Upper lobe of left lung (tissue), 6 donors: ENCODE data around the gene VRK2. TPM values are rescaled to one million over a fixed set of nuclear protein-coding genes. Genes with fewer than 3 reads are reported as not detected.

Source experiments
- ATAC-seq, 2 donors: fragments of 200-7000 bp; cut with Tn5 transposase; one replicate each; pipeline ENCODE4 v1.9.1; 2022; ENCODE audit warnings: mild to moderate bottlenecking in 2 of 2, moderate library complexity in 2 of 2; ENCODE audit not compliant: low FRiP score in 2 of 2
- DNase-seq, 2 donors: peaks; one replicate each; pipeline ENCODE4 v3.0.0-alpha.2; 2019 to 2020
- H3K27ac ChIP-seq, 4 donors: fragments of 200-600 bp; sonication (generic); one replicate each; pipeline ENCODE4 v1.5.1; 2016 to 2019
- H3K27me3 ChIP-seq, 4 donors: fragments of 200-600 bp; sonication (generic); one replicate each; pipeline ENCODE4 v1.5.1; 2017 to 2019
- H3K36me3 ChIP-seq, 4 donors: fragments of 200-600 bp; sonication (generic); one replicate each; pipeline ENCODE4 v1.5.1; 2016 to 2019
- H3K4me1 ChIP-seq, 4 donors: fragments of 200-600 bp; sonication (generic); one replicate each; pipeline ENCODE4 v1.5.1; 2018 to 2019
- H3K4me3 ChIP-seq, 4 donors: fragments of 200-600 bp; sonication (generic); one replicate each; pipeline ENCODE4 v1.5.1; 2017 to 2019; ENCODE audit warnings: mild to moderate bottlenecking in 2 of 4, moderate library complexity in 1 of 4
- H3K9me3 ChIP-seq, 4 donors: fragments of 200-600 bp; sonication (generic); one replicate each; pipeline ENCODE4 v1.5.1; 2018 to 2019
- CTCF ChIP-seq, 6 experiments: fragments of 450-650 bp in 4 of 6; fragments of 200-600 bp in 2 of 6; sonication (generic) in 2 of 6; IDR thresholded peaks; one replicate each; pipeline ENCODE4 v1.5.1; 2016 to 2019; ENCODE audit warnings: antibody characterized with exemption in 6 of 6
- EP300 ChIP-seq, 4 donors: sonication (generic); formaldehyde crosslinking; IDR thresholded peaks; one replicate each; pipeline ENCODE4 v1.5.1; 2017; ENCODE audit warnings: antibody characterized with exemption in 4 of 4, control low read depth in 2 of 4
- POLR2A ChIP-seq, 4 donors: fragments of 450-650 bp; IDR thresholded peaks; one replicate each; pipeline ENCODE4 v1.5.1; 2016 to 2017; ENCODE audit warnings: antibody characterized with exemption in 4 of 4, mild to moderate bottlenecking in 2 of 4
- POLR2AphosphoS5 ChIP-seq, 2 donors: sonication (generic); formaldehyde crosslinking; IDR thresholded peaks; one replicate each; pipeline ENCODE4 v1.5.1; 2017; ENCODE audit warnings: antibody characterized with exemption in 2 of 2
- WGBS, 2 donors: methylation state at CpG; one replicate each; pipeline ENCODE4 v1.1.5; 2017 to 2018; 5-methylcytosine and 5-hydroxymethylcytosine counted together
- total RNA-seq, 6 donors: library from RNA; depleted of rRNA in 4 of 6; stranded (reverse); fragments of >200 nt in 4 of 6; gene quantifications; one replicate each; pipeline versions ENCODE4 v1.1.0 to v1.2.1, GENCODE V29; 2016 to 2021
- donor health status: DM: no; HTN: no; CAD: no; lungs with moderate emphysema.
- donor health status: DM: no; HTN: yes; CAD: no; lungs with severe emphysema.

VRK2 gene
- total RNA-seq, 6 donors from 2014 or later: 15.6 to 28.1 (median 22.8) TPM

- peaks cover 12 to 23% (median 15%) of the 10 kb centered on the region in 4 donors for H3K4me1 ChIP-seq
- TF ChIP-seq EP300 (IDR thresholded peaks at IDR 0.05) (no peak), POLR2AphosphoS5 (IDR thresholded peaks at IDR 0.05) (no peak), POLR2A (IDR thresholded peaks at IDR 0.05) (no peak), CTCF (IDR thresholded peaks at IDR 0.05) (no peak)
- DNase-seq (no peak), ATAC-seq (no peak)
- H3K27me3 ChIP-seq: no peaks in the 10 kb centered on the region
- peak overlapping the region in 1 of 4 donors; percentile 73 for H3K4me3 ChIP-seq
- peaks cover 0 to 4% (median 0%) of the 10 kb centered on the region in 4 donors for H3K36me3 ChIP-seq
- 77% methylated on average over 3 of the region's 3 CpGs for WGBS, 2 donors
- H3K9me3 ChIP-seq: no peaks in the 10 kb centered on the region
- no peak overlapping the region for H3K27ac ChIP-seq
Observed at GRCh38 chr2:58047961-58048360, 1.4 kb downstream of the VRK2 start.

GRCh38 chr2:58051445-58051844, 4.8 kb downstream of the VRK2 start:
- H3K9me3 ChIP-seq: no peaks in the 10 kb centered on the region
- no peak overlapping the region for H3K27ac ChIP-seq
- ATAC-seq (no peak), DNase-seq (no peak)
- no peak overlapping the region for H3K4me3 ChIP-seq
- TF ChIP-seq EP300 (IDR thresholded peaks at IDR 0.05) (no peak), POLR2A (IDR thresholded peaks at IDR 0.05) (no peak), POLR2AphosphoS5 (IDR thresholded peaks at IDR 0.05) (no peak), CTCF (IDR thresholded peaks at IDR 0.05) (no peak)
- WGBS, 2 donors: 91 to 100% methylated on average over 3 of the region's 3 CpGs
- peaks cover 0 to 4% (median 0%) of the 10 kb centered on the region in 4 donors for H3K36me3 ChIP-seq
- no peaks in the 10 kb centered on the region for H3K27me3 ChIP-seq
- H3K4me1 ChIP-seq: peaks cover 7 to 11% (median 9%) of the 10 kb centered on the region in 4 donors

GRCh38 chr2:58052978-58053377, 6.4 kb downstream of the VRK2 start:
- 82 to 88% methylated on average over 1 of the region's 1 CpG for WGBS, 2 donors
- Histone ChIP-seq H3K27ac (no peak overlapping the region), H3K4me1 (peaks cover 4 to 5% (median 5%) of the 10 kb centered on the region in 4 donors), H3K27me3 (no peaks in the 10 kb centered on the region), H3K4me3 (no peak overlapping the region), H3K9me3 (no peaks in the 10 kb centered on the region), H3K36me3 (peaks cover 0 to 8% (median 0%) of the 10 kb centered on the region in 4 donors)
- ATAC-seq (no peak), DNase-seq (no peak)
- TF ChIP-seq POLR2A (IDR thresholded peaks at IDR 0.05) (no peak), EP300 (IDR thresholded peaks at IDR 0.05) (no peak), POLR2AphosphoS5 (IDR thresholded peaks at IDR 0.05) (no peak), CTCF (IDR thresholded peaks at IDR 0.05) (no peak)

- ATAC-seq (peak in 1 of 2 donors; percentile 34), DNase-seq (no peak)
- Histone ChIP-seq H3K4me3 (no peak overlapping the region), H3K9me3 (no peaks in the 10 kb centered on the region), H3K4me1 (peaks cover 0 to 5% (median 0%) of the 10 kb centered on the region in 4 donors), H3K36me3 (peaks cover 0 to 21% (median 0%) of the 10 kb centered on the region in 4 donors), H3K27me3 (no peaks in the 10 kb centered on the region), H3K27ac (no peak overlapping the region)
- TF ChIP-seq EP300 (IDR thresholded peaks at IDR 0.05) (no peak), POLR2AphosphoS5 (IDR thresholded peaks at IDR 0.05) (no peak), POLR2A (IDR thresholded peaks at IDR 0.05) (no peak), CTCF (IDR thresholded peaks at IDR 0.05) (no peak)
Observed at GRCh38 chr2:58054264-58054663, 7.7 kb downstream of the VRK2 start.
